CD1c-positive myeloid dendritic cell (primary cell): Measurements from ENCODE around the gene NINJ1.

Experiments
- DNase-seq: peaks from one replicate; pipeline ENCODE4 v3.0.0-alpha.2; 2016; ENCODE audit errors: extremely low spot score

Gene NINJ1

DNA sequence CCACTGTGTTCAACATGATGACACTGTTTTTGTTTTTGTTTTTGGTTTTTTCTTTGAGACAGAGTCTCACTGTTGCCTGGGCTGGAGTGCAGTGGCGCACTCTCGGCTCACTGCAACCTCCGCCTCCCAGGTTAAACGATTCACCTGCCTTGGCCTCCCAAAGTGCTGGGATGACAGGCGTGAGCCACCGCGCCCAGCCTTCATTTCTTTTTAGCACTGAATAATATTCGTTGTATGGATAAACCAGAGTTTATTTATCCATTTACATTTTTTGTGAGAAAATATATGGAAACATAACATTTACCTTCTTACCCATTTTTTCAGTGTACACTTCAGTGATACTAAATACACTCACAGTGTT lies 33.8 kb downstream of the NINJ1 start:
- no peak for DNase-seq

DNA sequence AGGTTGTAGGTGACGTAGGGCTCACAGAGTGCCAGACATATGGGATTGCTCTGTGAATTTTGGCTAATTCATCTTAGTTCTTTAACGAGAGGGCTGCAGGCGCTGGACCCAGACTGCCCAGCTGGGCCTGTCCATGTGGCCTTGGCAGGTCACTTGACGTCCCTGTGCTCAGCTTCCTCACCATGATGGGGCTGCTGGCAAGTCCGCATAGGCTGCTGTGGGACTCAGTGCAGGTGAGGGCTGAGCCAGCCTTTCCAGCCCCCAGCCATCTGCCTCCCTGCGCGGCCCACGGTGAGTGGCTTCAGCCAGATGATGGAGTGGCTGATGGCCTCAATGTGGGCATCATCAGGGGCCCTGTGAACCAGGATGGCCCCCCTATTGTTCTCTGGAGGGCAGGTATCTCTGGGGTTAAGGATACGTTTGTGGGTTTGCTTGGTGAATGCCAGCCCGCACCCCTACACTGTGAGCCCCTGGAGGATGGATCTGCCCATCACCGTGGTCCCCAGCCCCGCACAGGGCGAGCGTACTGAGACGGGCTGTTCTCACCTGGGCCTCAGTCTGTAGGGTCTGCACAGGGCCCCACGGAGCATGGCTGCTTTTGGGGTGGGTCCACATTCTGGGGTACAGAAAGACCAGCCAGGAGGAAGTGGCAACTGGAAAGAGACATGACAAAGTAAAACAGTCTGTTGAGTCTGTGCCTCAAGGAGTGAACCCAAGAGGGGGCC lies 34.3 kb downstream of the NINJ1 start:
- no peak for DNase-seq

- DNase-seq, result peak; percentile 93
These were observed 35.7 kb downstream of the NINJ1 start for GRCh38 chr9:93098236-93098946.

GRCh38 chr9:93097511-93098201 lies 36.4 kb downstream of the NINJ1 start:
- peak; percentile 57 for DNase-seq

- DNase-seq, result no peak
These were observed 37.2 kb downstream of the NINJ1 start for GRCh38 chr9:93096811-93097382.

- DNase-seq, result peak; percentile 54
These were observed 37.8 kb downstream of the NINJ1 start, which contains the start of gene CARD19 for GRCh38 chr9:93096131-93096802. Gene CARD19 (plus strand): TSS chr9:93096217. CDS start chr9:93096346, 129 bp downstream.

DNA sequence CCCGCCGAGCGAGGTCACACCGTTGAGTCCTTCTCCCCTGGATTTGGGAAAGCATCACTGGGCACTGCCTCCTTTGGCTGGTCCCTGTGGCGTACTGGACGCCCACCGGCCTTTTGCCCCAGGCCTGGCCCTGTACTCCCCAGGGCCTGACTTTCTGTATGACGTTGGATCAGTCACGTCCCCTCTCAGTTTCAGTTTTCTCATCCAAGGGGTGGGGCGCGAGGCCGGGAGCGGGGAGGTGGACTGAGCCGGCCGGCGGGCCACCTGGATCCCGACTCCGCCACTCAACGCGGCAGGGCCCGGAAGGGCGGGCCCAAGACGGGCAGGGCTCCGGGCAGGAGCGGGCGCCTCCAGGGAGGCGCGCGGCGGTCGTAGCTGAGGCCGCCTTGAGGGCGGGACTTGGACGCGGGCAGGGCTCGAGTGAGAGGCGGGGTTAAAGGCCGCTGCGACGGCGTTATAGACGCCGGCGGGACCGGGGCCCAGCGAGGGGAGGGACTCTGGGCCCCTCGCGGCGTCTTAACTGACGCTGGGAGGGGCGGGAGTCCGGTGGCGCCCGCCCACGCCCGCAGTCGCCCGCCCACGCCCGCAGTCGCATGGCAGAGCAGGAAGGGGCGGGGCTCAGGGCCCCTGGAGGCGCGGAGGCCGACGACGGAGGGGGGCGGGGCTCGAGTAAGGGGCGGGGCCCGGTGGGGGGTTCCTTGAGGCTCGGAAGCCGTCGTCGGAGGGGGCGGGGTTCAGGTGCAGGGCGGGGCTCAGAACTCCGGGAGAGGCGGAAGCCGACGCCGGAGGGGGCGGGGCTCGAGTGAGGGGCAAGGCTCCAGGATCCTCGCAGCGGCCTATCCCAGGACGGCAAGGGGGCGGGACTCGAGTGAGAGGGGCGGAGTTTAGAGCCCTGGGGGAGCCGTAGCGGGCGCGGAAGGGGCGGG lies 38.6 kb downstream of the NINJ1 start:
- DNase-seq, result peak; percentile 100

GRCh38 chr9:93094658-93095204 lies 39.3 kb downstream of the NINJ1 start:
- peak; percentile 80 for DNase-seq

GRCh38 chr9:93093877-93094657 lies 40.0 kb downstream of the NINJ1 start:
- DNase-seq, result no peak

- peak; percentile 66 for DNase-seq
These were observed 40.7 kb downstream of the NINJ1 start for GRCh38 chr9:93093127-93093876.

- no peak for DNase-seq
These were observed 41.6 kb downstream of the NINJ1 start for GRCh38 chr9:93092251-93092991.

GRCh38 chr9:93091453-93092081 lies 42.5 kb downstream of the NINJ1 start:
- DNase-seq, result peak; percentile 63

DNA sequence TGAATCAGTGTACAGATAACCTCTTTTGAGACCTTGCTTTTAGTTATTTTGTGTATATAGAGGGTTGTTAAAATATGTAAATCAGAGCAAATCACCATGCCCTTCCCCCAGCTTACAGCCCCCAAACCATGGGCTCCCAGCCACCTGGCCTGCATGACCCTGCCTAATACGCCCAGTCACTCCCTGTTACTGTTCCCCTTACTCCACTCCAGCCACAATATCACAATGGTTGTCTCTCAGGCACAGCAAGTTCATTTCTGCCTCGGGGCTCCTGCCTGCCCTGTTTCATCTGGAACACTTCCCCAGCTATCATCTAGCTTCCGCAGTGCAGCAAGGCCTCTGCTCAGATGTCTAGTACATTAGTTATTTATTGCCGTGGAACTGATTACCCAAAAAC lies 43.0 kb downstream of the NINJ1 start:
- DNase-seq, result no peak

GRCh38 chr9:93090091-93090655 lies 43.9 kb downstream of the NINJ1 start:
- no peak for DNase-seq

GRCh38 chr9:93089481-93089991 lies 44.5 kb downstream of the NINJ1 start:
- DNase-seq, result no peak

GRCh38 chr9:93089024-93089423 lies 45.0 kb downstream of the NINJ1 start:
- DNase-seq, result no peak

DNA sequence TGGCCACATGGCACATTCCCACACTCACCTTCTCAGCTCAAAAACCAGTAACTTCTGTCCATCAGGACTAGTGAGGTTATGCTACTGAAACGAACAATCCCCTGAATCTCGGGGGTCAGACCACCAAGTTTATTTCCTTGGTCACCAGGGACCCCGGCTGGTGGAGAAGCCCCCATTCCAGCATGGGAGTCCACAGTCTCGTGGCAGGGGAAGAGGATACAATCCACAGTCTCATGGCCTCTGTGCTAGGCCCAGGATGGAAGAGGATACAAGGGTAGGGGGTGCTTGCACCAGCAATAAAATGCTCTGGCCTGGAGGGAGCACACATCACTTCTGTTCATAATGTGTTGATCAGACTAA lies 45.4 kb downstream of the NINJ1 start:
- no peak for DNase-seq
